H9 (cell line): ENCODE measurements around the gene MT1H. TPM values are rescaled to one million over a fixed set of nuclear protein-coding genes. Genes with fewer than 3 reads are reported as not detected.

ENCODE experiments used
- DNase-seq: peaks from one replicate; pipeline ENCODE4 v3.0.0-alpha.2; 2017
- H2AFZ ChIP-seq: one replicate; pipeline ENCODE4 v1.6.1; 2013; ENCODE audit warnings: mild to moderate bottlenecking, low read length, control low read depth, moderate library complexity
- H2AK5ac ChIP-seq: 2 replicates; pipeline ENCODE4 v1.6.1; 2013; ENCODE audit warnings: low read length, control low read depth, mixed read lengths; ENCODE audit not compliant: insufficient read length
- H2BK120ac ChIP-seq: one replicate; pipeline ENCODE4 v1.6.1; 2013; ENCODE audit warnings: low read depth, mild to moderate bottlenecking, low read length, control low read depth, inconsistent platforms; ENCODE audit not compliant: poor library complexity, severe bottlenecking
- H2BK12ac ChIP-seq: 2 replicates; pipeline ENCODE4 v1.6.1; 2013; ENCODE audit warnings: low read length, control low read depth, mixed read lengths, low read depth; ENCODE audit not compliant: insufficient read length
- H2BK15ac ChIP-seq: 2 replicates; pipeline ENCODE4 v1.6.1; 2013; ENCODE audit warnings: low read depth, low read length, control low read depth
- H2BK20ac ChIP-seq: one replicate; pipeline ENCODE4 v1.6.1; 2013; ENCODE audit warnings: low read depth, mild to moderate bottlenecking, low read length, control low read depth, inconsistent platforms; ENCODE audit not compliant: poor library complexity, severe bottlenecking
- H2BK5ac ChIP-seq: 2 replicates; pipeline ENCODE4 v1.6.1; 2013; ENCODE audit warnings: low read length, control low read depth, mixed read lengths; ENCODE audit not compliant: insufficient read length
- H3K14ac ChIP-seq: 2 replicates; pipeline ENCODE4 v1.6.1; 2013; ENCODE audit warnings: low read length, control low read depth; ENCODE audit not compliant: insufficient read depth
- H3K18ac ChIP-seq: 2 replicates; pipeline ENCODE4 v1.6.1; 2013; ENCODE audit warnings: low read depth, mild to moderate bottlenecking, mixed read lengths, low read length, control low read depth; ENCODE audit not compliant: insufficient read length
- H3K23ac ChIP-seq: 2 replicates; pipeline ENCODE4 v1.6.1; 2013; ENCODE audit warnings: low read length, control low read depth, mixed read lengths, low read depth; ENCODE audit not compliant: insufficient read length
- H3K23me2 ChIP-seq: 2 replicates; pipeline ENCODE4 v1.6.1; 2013; ENCODE audit warnings: low read depth, mild to moderate bottlenecking, mixed read lengths, low read length, control low read depth; ENCODE audit not compliant: insufficient read length, poor library complexity, severe bottlenecking
- H3K27ac ChIP-seq: 2 replicates; pipeline ENCODE4 v1.5.1; 2013; ENCODE audit warnings: low read length, control low read depth, mixed read lengths, low read depth; ENCODE audit not compliant: insufficient read length
- H3K27me3 ChIP-seq: 2 replicates; pipeline ENCODE4 v1.6.1; 2013; ENCODE audit warnings: low read length, control low read depth, inconsistent platforms; ENCODE audit not compliant: insufficient read depth
- H3K4ac ChIP-seq: 2 replicates; pipeline ENCODE4 v1.6.1; 2013; ENCODE audit warnings: low read depth, mild to moderate bottlenecking, control low read depth, inconsistent platforms, low read length, moderate library complexity
- H3K4me1 ChIP-seq: 2 replicates; pipeline ENCODE4 v1.6.1; 2013; ENCODE audit warnings: low read length, control low read depth, inconsistent platforms; ENCODE audit not compliant: insufficient read depth
- H3K4me2 ChIP-seq: 2 replicates; pipeline ENCODE4 v1.6.1; 2013; ENCODE audit warnings: low read length, control low read depth, mixed read lengths; ENCODE audit not compliant: insufficient read length, insufficient read depth
- H3K56ac ChIP-seq: 2 replicates; pipeline ENCODE4 v1.6.1; 2013; ENCODE audit warnings: low read depth, mild to moderate bottlenecking, mixed read lengths, low read length, control low read depth; ENCODE audit not compliant: insufficient read length
- H3K79me1 ChIP-seq: 2 replicates; pipeline ENCODE4 v1.6.1; 2013; ENCODE audit warnings: low read depth, mild to moderate bottlenecking, moderate library complexity, low read length, control low read depth, inconsistent platforms; ENCODE audit not compliant: insufficient read depth, poor library complexity, severe bottlenecking
- H3K79me2 ChIP-seq: 2 replicates; pipeline ENCODE4 v1.6.1; 2013; ENCODE audit warnings: low read length, control low read depth, inconsistent platforms; ENCODE audit not compliant: insufficient read depth
- H3K9ac ChIP-seq: 2 replicates; pipeline ENCODE4 v1.6.1; 2013; ENCODE audit warnings: low read length, control low read depth, mixed read lengths; ENCODE audit not compliant: insufficient read length; ENCODE audit errors: extremely low read depth
- H3K9me3 ChIP-seq: one replicate; pipeline ENCODE4 v1.6.1; 2013; ENCODE audit warnings: low read depth, low read length, inconsistent platforms; ENCODE audit not compliant: control insufficient read depth
- H3T11ph ChIP-seq: one replicate; pipeline ENCODE4 v1.6.1; 2013; ENCODE audit warnings: mild to moderate bottlenecking, low read length, control low read depth, inconsistent platforms
- H4K20me1 ChIP-seq: one replicate; pipeline ENCODE4 v1.6.1; 2013; ENCODE audit not compliant: control insufficient read depth, insufficient read length, insufficient read depth
- H4K5ac ChIP-seq: 2 replicates; pipeline ENCODE4 v1.6.1; 2013; ENCODE audit warnings: low read depth, mild to moderate bottlenecking, mixed read lengths, low read length, control low read depth; ENCODE audit not compliant: insufficient read length
- H4K8ac ChIP-seq: replicated peaks from 2 replicates; pipeline ENCODE4 v1.6.1; 2013; ENCODE audit warnings: low read length, control low read depth, mixed read lengths, low read depth; ENCODE audit not compliant: insufficient read length
- H4K91ac ChIP-seq: 2 replicates; pipeline ENCODE4 v1.6.1; 2013; ENCODE audit warnings: low read depth, mild to moderate bottlenecking, moderate library complexity, mixed read lengths, low read length, control low read depth; ENCODE audit not compliant: insufficient read length
- H3K27ac Mint-ChIP-seq, 3 experiments: 2 replicates in 2 of 3; 3 replicates in 1 of 3; pipeline ENCODE4 v1.8.0; 2020 to 2021; ENCODE audit warnings: mixed read lengths in 3 of 3, mild to moderate bottlenecking in 1 of 3, moderate library complexity in 1 of 3
- H3K27me3 Mint-ChIP-seq: 2 replicates; pipeline ENCODE4 v1.8.0; 2021; ENCODE audit warnings: low read depth, mild to moderate bottlenecking, moderate library complexity, mixed read lengths
- H3K36me3 Mint-ChIP-seq, 3 experiments: 2 replicates in 2 of 3; 3 replicates in 1 of 3; pipeline ENCODE4 v1.8.0; 2020 to 2021; ENCODE audit warnings: low read depth in 3 of 3, mixed read lengths in 3 of 3; ENCODE audit not compliant: insufficient read depth in 1 of 3
- H3K4me1 Mint-ChIP-seq, 2 experiments: 2 replicates each; pipeline ENCODE4 v1.8.0; 2020; ENCODE audit warnings: mixed read lengths in 2 of 2
- H3K4me3 Mint-ChIP-seq, 2 experiments: 2 replicates in 1 of 2; 3 replicates in 1 of 2; pipeline ENCODE4 v1.8.0; 2020 to 2021; ENCODE audit warnings: mild to moderate bottlenecking in 2 of 2, mixed read lengths in 2 of 2, moderate library complexity in 1 of 2
- H3K9me3 Mint-ChIP-seq, 2 experiments: 2 replicates in 1 of 2; 3 replicates in 1 of 2; pipeline ENCODE4 v1.8.0; 2020; ENCODE audit warnings: mild to moderate bottlenecking in 2 of 2, mixed read lengths in 2 of 2, moderate library complexity in 1 of 2
- CTCF ChIP-seq: fragments of 200-600 bp; sonication (generic); conservative IDR thresholded peaks from 3 replicates; pipeline ENCODE4 v1.8.0; 2021; ENCODE audit warnings: antibody characterized with exemption, mild to moderate bottlenecking
- WGBS: extraction: QIAGEN DNeasy Blood & Tissue Kit; methylation state at CpG from one replicate; pipeline ENCODE4 v1.1.7; 2013; ENCODE audit warnings: missing lambda C conversion rate, low lambda C conversion rate, mixed read lengths; ENCODE audit not compliant: insufficient read length; ENCODE audit errors: extremely low coverage; 5-methylcytosine and 5-hydroxymethylcytosine counted together
- total RNA-seq: library from RNA; stranded (reverse); gene quantifications from 2 replicates; pipeline ENCODE4 v1.2.1, GENCODE V29; 2021

Gene MT1H
- total RNA-seq, 1 experiment from 2014 or later, result 12.5 TPM

- Histone ChIP-seq H3K14ac (no peak overlapping the region), H2BK20ac (no peak overlapping the region), H4K8ac (no peak overlapping the region), H3K23me2 (no peaks in the 10 kb centered on the region), H2BK12ac (no peak overlapping the region), H3K4me2 (no peak overlapping the region), H4K20me1 (no peaks in the 10 kb centered on the region), H2BK5ac (no peak overlapping the region), H3K23ac (no peak overlapping the region), H4K91ac (no peak overlapping the region), H3K27me3 (no peaks in the 10 kb centered on the region), H2BK15ac (no peak overlapping the region), H4K5ac (no peak overlapping the region), H3K27ac (no peak overlapping the region), H3K56ac (no peak overlapping the region), H3K79me1 (no peaks in the 10 kb centered on the region), H3K79me2 (no peaks in the 10 kb centered on the region), H3K9me3 (no peaks in the 10 kb centered on the region), H2BK120ac (no peak overlapping the region), H3K9ac (no peak overlapping the region), H2AK5ac (no peak overlapping the region), H3K4me1 (peaks cover 6% of the 10 kb centered on the region), H2AFZ (no peak overlapping the region), H3T11ph (no peak overlapping the region), H3K4ac (no peak overlapping the region), H3K18ac (no peak overlapping the region)
- Mint-ChIP-seq H3K36me3 (peaks cover 0 to 5% (median 5%) of the 10 kb centered on the region in 3 experiments; a peak in 4 of 7 replicates), H3K27me3 (peaks cover 14% of the 10 kb centered on the region), H3K4me3 (no peak overlapping the region), H3K9me3 (peaks cover 11% of the 10 kb centered on the region in 2 experiments), H3K4me1 (peaks cover 9% of the 10 kb centered on the region in 2 experiments), H3K27ac (no peak overlapping the region)
- DNase-seq, result no peak
- WGBS, result no CpG with 5 or more reads among the region's 1 CpG
- TF ChIP-seq CTCF, result no peak
Observed at GRCh38 chr16:56700195-56700594, 30.6 kb downstream of the MT1H start.
